A549 (cell line): Measurements from ENCODE around the gene VPS13D. TPM values are rescaled to one million over a fixed set of nuclear protein-coding genes. Genes with fewer than 3 reads are reported as not detected.

Experiments used
- ATAC-seq, 2 experiments: fragments of 200-7000 bp in 1 of 2; fragments of >200 bp in 1 of 2; cut with Nextera tagmentation in 1 of 2; cut with Tn5 transposase in 1 of 2; 3 replicates each; pipeline versions ENCODE4 v1.8.0 to v1.9.1; 2018 to 2020; ENCODE audit warnings: mild to moderate bottlenecking in 1 of 2, moderate library complexity in 1 of 2
- CTCF ChIA-PET: fragments of 300-600 bp; sonication (Branson Sonifier 250); formaldehyde crosslinking; extraction: SDS; loops from one replicate; lab custom pipeline; 2021; ENCODE audit warnings: antibody characterized with exemption, inconsistent platforms; lab: Yijun Ruan, JAX
- POLR2A ChIA-PET: fragments of 350-600 bp; formaldehyde crosslinking; extraction: SDS; loops from one replicate; lab custom pipeline; 2021; ENCODE audit warnings: antibody characterized with exemption, inconsistent platforms; lab: Yijun Ruan, JAX
- DNase-seq, 2 experiments: peaks; one replicate each; pipeline versions ENCODE4 v3.0.0 to v3.0.0-alpha.2; 2011 to 2016; ENCODE audit warnings: low read depth in 1 of 2, low spot score in 1 of 2
- FAIRE-seq: peaks from 2 replicates; lab custom pipeline; 2011; peaks lifted over from hg19 to GRCh38; lab: Jason Lieb, UNC
- H3K27ac ChIP-seq, 2 experiments: fragments of >200 bp; sonication (Bioruptor Twin); formaldehyde crosslinking; 3 replicates each; pipeline ENCODE4 v1.5.1; 2016 to 2017
- H3K4me1 ChIP-seq: fragments of >200 bp; sonication (Bioruptor Twin); formaldehyde crosslinking; 3 replicates; pipeline ENCODE4 v1.6.1; 2016
- H3K4me2 ChIP-seq: fragments of >200 bp; sonication (Bioruptor Twin); formaldehyde crosslinking; 3 replicates; pipeline ENCODE4 v1.6.1; 2016
- H3K4me3 ChIP-seq: fragments of >200 bp; sonication (Bioruptor Twin); formaldehyde crosslinking; 3 replicates; pipeline ENCODE4 v1.5.1; 2016
- H3K9me3 ChIP-seq: fragments of >200 bp; sonication (Bioruptor Twin); formaldehyde crosslinking; 3 replicates; pipeline ENCODE4 v1.6.1; 2016
- ATOH8 ChIP-seq: fragments of 250-450 bp; sonication (Bioruptor Pico); IDR thresholded peaks from 2 replicates; pipeline ENCODE4 v1.5.0; 2020; ENCODE audit warnings: low read depth, mild to moderate bottlenecking, moderate library complexity
- CBX2 ChIP-seq: fragments of 200-600 bp; sonication (generic); IDR thresholded peaks from 2 replicates; pipeline ENCODE4 v1.6.1; 2016; ENCODE audit warnings: low read depth, mild to moderate bottlenecking, borderline replicate concordance
- CBX8 ChIP-seq: fragments of 200-600 bp; sonication (generic); IDR thresholded peaks from 2 replicates; pipeline ENCODE4 v1.6.1; 2016
- CEBPB ChIP-seq, 2 experiments: fragments of >200 bp in 1 of 2; sonication (Bioruptor Twin) in 1 of 2; formaldehyde crosslinking in 1 of 2; IDR thresholded peaks; 2 replicates each; pipeline ENCODE4 v1.6.1; 2012 to 2016
- CHD2 ChIP-seq: fragments of 150-350 bp; IDR thresholded peaks from 2 replicates; pipeline ENCODE4 v1.6.1; 2014; ENCODE audit warnings: low read length; ENCODE audit not compliant: partially characterized antibody
- FOSB ChIP-seq: fragments of 250-450 bp; sonication (Bioruptor Pico); IDR thresholded peaks from 2 replicates; pipeline ENCODE4 v1.5.0; 2020; ENCODE audit warnings: mild to moderate bottlenecking, moderate library complexity
- FOXS1 ChIP-seq: fragments of 250-450 bp; sonication (Bioruptor Pico); IDR thresholded peaks from 2 replicates; pipeline ENCODE4 v1.5.0; 2020; ENCODE audit warnings: mild to moderate bottlenecking, moderate library complexity
- GATA3 ChIP-seq: IDR thresholded peaks from 2 replicates; pipeline ENCODE4 v1.6.1; 2012; ENCODE audit warnings: borderline replicate concordance
- HMGXB4 ChIP-seq: fragments of 250-450 bp; sonication (Bioruptor Pico); IDR thresholded peaks from 2 replicates; pipeline ENCODE4 v1.5.0; 2021; ENCODE audit warnings: mild to moderate bottlenecking, moderate library complexity, borderline replicate concordance
- HOXA7 ChIP-seq: fragments of 250-450 bp; sonication (Bioruptor Pico); IDR thresholded peaks from 2 replicates; pipeline ENCODE4 v1.5.0; 2020; ENCODE audit warnings: mild to moderate bottlenecking, moderate library complexity
- HOXB5 ChIP-seq: fragments of 250-450 bp; sonication (Bioruptor Pico); IDR thresholded peaks from 2 replicates; pipeline ENCODE4 v1.5.0; 2020; ENCODE audit warnings: mild to moderate bottlenecking, moderate library complexity
- JUNB ChIP-seq: fragments of >200 bp; sonication (Bioruptor Twin); formaldehyde crosslinking; IDR thresholded peaks from 2 replicates; pipeline ENCODE4 v1.6.1; 2016
- NPAS2 ChIP-seq: fragments of 250-450 bp; sonication (Bioruptor Pico); IDR thresholded peaks from 2 replicates; pipeline ENCODE4 v1.8.0; 2022; ENCODE audit warnings: mild to moderate bottlenecking, moderate library complexity, borderline replicate concordance
- RAD21 ChIP-seq, 2 experiments: fragments of >200 bp in 1 of 2; sonication (Bioruptor Twin) in 1 of 2; formaldehyde crosslinking in 1 of 2; IDR thresholded peaks in 1 of 2; conservative IDR thresholded peaks in 1 of 2; 2 replicates in 1 of 2; 3 replicates in 1 of 2; pipeline ENCODE4 v1.6.1; 2012 to 2018; ENCODE audit warnings: inconsistent platforms in 1 of 2
- REST ChIP-seq: fragments of 200-600 bp; sonication (generic); IDR thresholded peaks from 2 replicates; pipeline ENCODE4 v1.6.1; 2016; ENCODE audit warnings: antibody characterized with exemption, mild to moderate bottlenecking, moderate library complexity
- RFX5 ChIP-seq: fragments of 450-650 bp; IDR thresholded peaks from 2 replicates; pipeline ENCODE4 v1.7.1; 2014; ENCODE audit warnings: antibody characterized with exemption, mild to moderate bottlenecking, moderate library complexity
- RNF2 ChIP-seq: fragments of 200-600 bp; sonication (generic); IDR thresholded peaks from 2 replicates; pipeline ENCODE4 v1.6.1; 2016; ENCODE audit warnings: low read depth, mild to moderate bottlenecking, antibody characterized with exemption, moderate library complexity, borderline replicate concordance
- USF2 ChIP-seq: fragments of 450-650 bp; IDR thresholded peaks from 2 replicates; pipeline ENCODE4 v1.6.1; 2014; ENCODE audit warnings: antibody characterized with exemption
- ZSCAN20 ChIP-seq: fragments of 250-450 bp; sonication (Bioruptor Pico); IDR thresholded peaks from 2 replicates; pipeline ENCODE4 v1.8.0; 2022; ENCODE audit warnings: mild to moderate bottlenecking, moderate library complexity
- WGBS: methylation state at CpG from one replicate; pipeline ENCODE4 v1.1.6; 2017; ENCODE audit errors: missing lambda C conversion rate; 5-methylcytosine and 5-hydroxymethylcytosine counted together
- polyA plus RNA-seq, 4 experiments: library from polyadenylated mRNA; depleted of rRNA in 3 of 4; stranded (reverse); fragments of >200 nt; fragmentation: RNase III in 1 of 4; extraction: RNeasy Plus Mini Kit Qiagen cat#74134 plus additional on column Dnase treatment in 1 of 4; gene quantifications; 2 replicates in 3 of 4; 3 replicates in 1 of 4; pipeline ENCODE4 v1.2.3, GENCODE V29; 2011 to 2017

VPS13D gene
- polyA plus RNA-seq, 2 of the 4 experiments (the other 2 are of a cell fraction), result 5.4 to 15.9 TPM

- no peak overlapping the region for H3K27ac ChIP-seq
- DNase-seq (no peak), FAIRE-seq (no peak), ATAC-seq (no peak)
- no peak for TF ChIP-seq CHD2
- TF ChIP-seq FOXS1 (CRISPR knock-in tag), result no peak
- TF ChIP-seq FOSB (CRISPR knock-in tag), result no peak
- no peak for TF ChIP-seq RNF2
- ChIA-PET POLR2A (no interaction called here), CTCF (interaction anchor here (1.5 to 2.9 kb wide), 2 partner anchors 16 to 21 kb away, joined by 4 to 6 read pairs; no protein-coding TSS in a partner anchor)
- H3K4me1 ChIP-seq, result no peaks in the 10 kb centered on the region
- H3K9me3 ChIP-seq, result no peaks in the 10 kb centered on the region
- 96% methylated on average over 4 of the region's 4 CpGs for WGBS
- no peak overlapping the region for H3K4me3 ChIP-seq
- no peak overlapping the region for H3K4me2 ChIP-seq
Measured at GRCh38 chr1:12335815-12336214, 106.0 kb downstream of the VPS13D start.

- WGBS, result 93% methylated on average over 1 of the region's 1 CpG
- TF ChIP-seq GATA3 (no peak), CEBPB (IDR thresholded peaks at IDR 0.05) (no peak), FOSB (CRISPR knock-in tag) (no peak), JUNB (no peak), FOXS1 (CRISPR knock-in tag) (no peak), RAD21 (conservative IDR thresholded peaks at IDR 0.05 in 1 of 2, IDR thresholded peaks at IDR 0.05 in 1 of 2) (no peak), ZSCAN20 (CRISPR knock-in tag) (no peak), REST (no peak), HOXA7 (CRISPR knock-in tag) (no peak), RFX5 (no peak), NPAS2 (no peak), HOXB5 (CRISPR knock-in tag) (no peak), USF2 (no peak), ATOH8 (CRISPR knock-in tag) (no peak), CBX2 (no peak), HMGXB4 (CRISPR knock-in tag) (no peak), CBX8 (no peak)
- TF ChIP-seq, all 56 proteins: peak for 0
- DNase-seq (no peak), FAIRE-seq (no peak), ATAC-seq (no peak)
- Histone ChIP-seq H3K4me1 (no peaks in the 10 kb centered on the region), H3K27ac (no peak overlapping the region), H3K4me3 (no peak overlapping the region), H3K9me3 (no peaks in the 10 kb centered on the region), H3K4me2 (no peak overlapping the region)
- ChIA-PET CTCF (interaction anchor here (1.5 to 2.9 kb wide), 2 partner anchors 16 to 22 kb away, joined by 4 to 6 read pairs; no protein-coding TSS in a partner anchor), POLR2A (no interaction called here)
Measured at GRCh38 chr1:12336413-12336812, 106.6 kb downstream of the VPS13D start.
